Lung (tissue), 12 donors: ENCODE measurements around the gene ATP5PD. TPM values are rescaled to one million over a fixed set of nuclear protein-coding genes. Genes with fewer than 3 reads are reported as not detected.

Experiments used
- ATAC-seq: fragments of 200-7000 bp; cut with Tn5 transposase; one replicate; pipeline ENCODE4 v1.9.1; 2020; ENCODE audit warnings: moderate number of reproducible peaks; ENCODE audit not compliant: insufficient read depth, low FRiP score
- DNase-seq, 3 donors: peaks; one replicate each; pipeline ENCODE4 v3.0.0-alpha.2; 2013 to 2017
- H3K27ac ChIP-seq, 2 donors: one replicate each; pipeline ENCODE4 v1.5.1; 2013; ENCODE audit warnings: mild to moderate bottlenecking in 2 of 2, moderate library complexity in 2 of 2, control low read depth in 1 of 2, inconsistent platforms in 1 of 2, low read depth in 1 of 2, low read length in 1 of 2
- H3K27me3 ChIP-seq, 3 donors: one replicate each; pipeline ENCODE4 v1.5.1; 2013; ENCODE audit warnings: low read length in 2 of 3; ENCODE audit not compliant: control insufficient read depth in 3 of 3, insufficient read depth in 3 of 3
- H3K36me3 ChIP-seq, 4 donors: one replicate each; pipeline ENCODE4 v1.5.1; 2013; ENCODE audit warnings: low read length in 4 of 4, mild to moderate bottlenecking in 1 of 4, moderate library complexity in 1 of 4; ENCODE audit not compliant: control insufficient read depth in 4 of 4, insufficient read depth in 4 of 4
- H3K4me1 ChIP-seq, 5 donors: one replicate each; pipeline ENCODE4 v1.5.1; 2013; ENCODE audit warnings: low read length in 5 of 5, mild to moderate bottlenecking in 2 of 5, moderate library complexity in 1 of 5; ENCODE audit not compliant: control insufficient read depth in 5 of 5, insufficient read depth in 5 of 5
- H3K4me3 ChIP-seq: one replicate; pipeline ENCODE4 v1.5.1; 2013; ENCODE audit warnings: mild to moderate bottlenecking, control low read depth, moderate library complexity
- H3K9ac ChIP-seq, 2 donors: one replicate each; pipeline ENCODE4 v1.5.1; 2013; ENCODE audit warnings: low read length in 2 of 2, control low read depth in 1 of 2; ENCODE audit not compliant: insufficient read depth in 1 of 2
- H3K9me3 ChIP-seq, 4 donors: one replicate each; pipeline ENCODE4 v1.5.1; 2013; ENCODE audit warnings: low read length in 3 of 4, mild to moderate bottlenecking in 1 of 4, moderate library complexity in 1 of 4; ENCODE audit not compliant: control insufficient read depth in 4 of 4, insufficient read depth in 3 of 4
- CTCF ChIP-seq: IDR thresholded peaks from 2 replicates; pipeline ENCODE4 v1.5.1; 2012; ENCODE audit warnings: mild to moderate bottlenecking; ENCODE audit errors: control extremely low read depth, extremely low read depth
- WGBS, 2 donors: extraction: QIAGEN DNeasy Blood & Tissue Kit; methylation state at CpG; one replicate each; pipeline ENCODE4 v1.1.7; 2013; 5-methylcytosine and 5-hydroxymethylcytosine counted together
- polyA plus RNA-seq, 2 donors: library from polyadenylated mRNA; stranded (reverse); fragments of 200-250 nt; gene quantifications; one replicate each; pipeline ENCODE4 v1.2.1, GENCODE V29; 2013
- total RNA-seq, 2 donors: library from RNA; depleted of rRNA in 1 of 2; stranded (reverse); fragments of >200 nt in 1 of 2; gene quantifications; one replicate each; pipeline ENCODE4 v1.2.1, GENCODE V29; 2014 to 2021
- donor health status: control.
- donor health status: control.
- donor health status: Bipolar disorder and iron deficiency.
- donor health status: healthy.
- donor health status: DM: yes; HTN: yes; CAD: no.

ATP5PD gene
- total and polyA plus RNA-seq, 4 donors: 110 to 736 (median 257) TPM

DNA sequence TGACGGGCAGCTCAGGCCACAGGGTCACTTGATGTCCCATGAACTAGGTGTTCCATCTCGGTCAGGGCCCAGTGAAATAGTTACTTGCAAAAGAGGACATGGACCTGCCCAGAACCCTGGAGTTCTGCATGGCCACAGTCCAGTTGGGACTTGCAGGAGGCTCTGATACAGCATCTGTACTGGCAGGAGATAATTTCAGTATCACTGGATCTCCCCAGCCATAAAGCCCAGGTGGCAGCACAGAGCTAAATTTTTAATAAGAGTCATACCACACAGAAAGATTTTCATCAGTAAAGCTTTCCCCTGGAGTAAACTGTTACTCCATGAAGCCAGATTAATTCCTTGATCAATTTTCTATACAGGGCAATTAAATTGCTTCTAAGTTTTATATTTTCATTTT lies 23.0 kb upstream of the ATP5PD start:
- ATAC-seq: no peak
- DNase-seq: no peak
- peak; percentile 11 for TF ChIP-seq CTCF
- Histone ChIP-seq H3K27me3 (no peaks in the 10 kb centered on the region), H3K27ac (no peak overlapping the region), H3K9me3 (no peaks in the 10 kb centered on the region), H3K4me1 (peaks cover 0 to 4% (median 0%) of the 10 kb centered on the region in 5 donors), H3K4me3 (no peak overlapping the region), H3K36me3 (peaks cover 0 to 8% (median 1%) of the 10 kb centered on the region in 4 donors), H3K9ac (no peak overlapping the region)
- WGBS, 2 donors: 92 to 97% methylated on average over 2 of the region's 2 CpGs

GRCh38 chr17:75068750-75069149 lies 22.0 kb upstream of the ATP5PD start:
- 83 to 85% methylated on average over 8 of the region's 8 CpGs for WGBS, 2 donors
- DNase-seq: no peak
- H3K4me1 ChIP-seq: peaks cover 0 to 2% (median 0%) of the 10 kb centered on the region in 5 donors

GRCh38 chr17:75067856-75068255 lies 21.1 kb upstream of the ATP5PD start:
- DNase-seq (no peak), ATAC-seq (no peak)
- Histone ChIP-seq H3K9me3 (peaks cover 0 to 1% (median 0%) of the 10 kb centered on the region in 4 donors), H3K4me1 (no peaks in the 10 kb centered on the region), H3K27ac (no peak overlapping the region), H3K4me3 (no peak overlapping the region), H3K27me3 (no peaks in the 10 kb centered on the region), H3K9ac (no peak overlapping the region), H3K36me3 (peaks cover 0 to 26% (median 16%) of the 10 kb centered on the region in 4 donors)
- TF ChIP-seq CTCF: no peak
- 30 to 45% methylated on average over 4 of the region's 4 CpGs for WGBS, 2 donors

More at GRCh38 chr17:75068750-75069149, 22.0 kb upstream of the ATP5PD start:
- TF ChIP-seq CTCF: no peak
- no peak for ATAC-seq
- H3K9ac ChIP-seq: no peak overlapping the region
- H3K4me3 ChIP-seq: no peak overlapping the region
- no peak overlapping the region for H3K27ac ChIP-seq
- H3K9me3 ChIP-seq: peaks cover 0 to 1% (median 0%) of the 10 kb centered on the region in 4 donors
- H3K27me3 ChIP-seq: no peaks in the 10 kb centered on the region
- peaks cover 0 to 17% (median 9%) of the 10 kb centered on the region in 4 donors for H3K36me3 ChIP-seq
